IMR-90 (cell line): ENCODE results near the gene HIGD1C. TPM values are rescaled to one million over a fixed set of nuclear protein-coding genes. Genes with fewer than 3 reads are reported as not detected.

Experiments used
- ATAC-seq: fragments of 200-7000 bp; cut with Tn5 transposase; 2 replicates; pipeline ENCODE4 v1.9.1; 2020; ENCODE audit warnings: low read depth, mild to moderate bottlenecking, moderate library complexity
- BruUV-seq: library from RNA; stranded (reverse); fragments of 400-500 nt; replicated peaks from 2 replicates; lab custom pipeline; 2021; lab: Mats Ljungman, UMichigan
- CTCF ChIA-PET: fragments of 300-600 bp; formaldehyde crosslinking; extraction: SDS; loops from one replicate; lab custom pipeline; 2021; ENCODE audit warnings: antibody characterized with exemption; lab: Yijun Ruan, JAX
- POLR2A ChIA-PET: fragments of 300-600 bp; sonication (Branson Sonifier 250); formaldehyde crosslinking; loops from one replicate; lab custom pipeline; 2022; ENCODE audit warnings: antibody characterized with exemption; ENCODE audit not compliant: unreplicated experiment; lab: Charles Lee
- DNase-seq: peaks from one replicate; pipeline ENCODE4 v3.0.0; 2013
- H2AFZ ChIP-seq: replicated peaks from 2 replicates; pipeline ENCODE3; 2013; ENCODE audit warnings: low read length, mild to moderate bottlenecking; ENCODE audit not compliant: poor library complexity
- H2AK5ac ChIP-seq: 2 replicates; pipeline ENCODE4 v1.6.1; 2013; ENCODE audit warnings: low read depth, low read length, inconsistent platforms
- H2AK9ac ChIP-seq: replicated peaks from 2 replicates; pipeline ENCODE3; 2013; ENCODE audit warnings: mild to moderate bottlenecking, low read depth, low read length, moderate library complexity; ENCODE audit not compliant: poor library complexity
- H2BK120ac ChIP-seq: 2 replicates; pipeline ENCODE4 v1.6.1; 2013; ENCODE audit warnings: low read depth, low read length, inconsistent platforms
- H2BK15ac ChIP-seq: 3 replicates; pipeline ENCODE4 v1.6.1; 2013; ENCODE audit warnings: low read depth, low read length, inconsistent platforms
- H2BK20ac ChIP-seq: 2 replicates; pipeline ENCODE4 v1.6.1; 2013; ENCODE audit warnings: low read depth, mild to moderate bottlenecking, inconsistent platforms, low read length, moderate library complexity
- H2BK5ac ChIP-seq: 2 replicates; pipeline ENCODE4 v1.6.1; 2013; ENCODE audit warnings: mild to moderate bottlenecking, low read depth, low read length, inconsistent platforms; ENCODE audit not compliant: poor library complexity, severe bottlenecking
- H3K14ac ChIP-seq: replicated peaks from 2 replicates; pipeline ENCODE4 v1.6.1; 2013; ENCODE audit warnings: low read depth, low read length, inconsistent platforms
- H3K18ac ChIP-seq: 2 replicates; pipeline ENCODE4 v1.6.1; 2013; ENCODE audit warnings: low read depth, low read length, control low read depth
- H3K23ac ChIP-seq: 2 replicates; pipeline ENCODE4 v1.6.1; 2013; ENCODE audit warnings: low read depth, low read length, inconsistent platforms
- H3K27ac ChIP-seq: 2 replicates; pipeline ENCODE4 v1.5.1; 2013; ENCODE audit warnings: mild to moderate bottlenecking, control low read depth, low read length; ENCODE audit not compliant: insufficient read depth
- H3K27me3 ChIP-seq: 2 replicates; pipeline ENCODE4 v1.6.1; 2013; ENCODE audit warnings: low read length; ENCODE audit not compliant: control insufficient read depth, insufficient read depth
- H3K36me3 ChIP-seq: 2 replicates; pipeline ENCODE4 v1.6.1; 2013; ENCODE audit warnings: low read length, mixed read lengths; ENCODE audit not compliant: control insufficient read depth, insufficient read depth
- H3K4ac ChIP-seq: 2 replicates; pipeline ENCODE4 v1.6.1; 2013; ENCODE audit warnings: low read depth, low read length, inconsistent platforms
- H3K4me1 ChIP-seq: 2 replicates; pipeline ENCODE4 v1.6.1; 2013; ENCODE audit warnings: low read length, mixed read lengths; ENCODE audit not compliant: control insufficient read depth, insufficient read depth
- H3K4me2 ChIP-seq: 2 replicates; pipeline ENCODE4 v1.6.1; 2013; ENCODE audit warnings: low read depth, mild to moderate bottlenecking, control low read depth, low read length, moderate library complexity
- H3K4me3 ChIP-seq: 2 replicates; pipeline ENCODE4 v1.5.1; 2013; ENCODE audit warnings: low read depth, mild to moderate bottlenecking, control low read depth, low read length, moderate library complexity; ENCODE audit not compliant: insufficient read depth
- H3K56ac ChIP-seq: 2 replicates; pipeline ENCODE4 v1.6.1; 2013; ENCODE audit warnings: low read length, inconsistent platforms; ENCODE audit not compliant: insufficient read depth; ENCODE audit errors: extremely low read depth
- H3K79me1 ChIP-seq, 2 experiments: 2 replicates each; pipeline ENCODE4 v1.6.1; 2013; ENCODE audit warnings: low read length in 2 of 2, inconsistent platforms in 1 of 2, low read depth in 1 of 2
- H3K9ac ChIP-seq: 2 replicates; pipeline ENCODE4 v1.6.1; 2013; ENCODE audit warnings: low read depth, low read length, control low read depth
- H3K9me1 ChIP-seq: 2 replicates; pipeline ENCODE4 v1.6.1; 2013; ENCODE audit warnings: low read length, inconsistent platforms; ENCODE audit not compliant: insufficient read depth
- H3K9me3 ChIP-seq: 2 replicates; pipeline ENCODE4 v1.6.1; 2013; ENCODE audit warnings: low read length; ENCODE audit not compliant: control insufficient read depth, insufficient read depth
- H4K20me1 ChIP-seq: 2 replicates; pipeline ENCODE4 v1.6.1; 2013; ENCODE audit warnings: low read length, inconsistent platforms; ENCODE audit not compliant: insufficient read depth
- H4K5ac ChIP-seq: 2 replicates; pipeline ENCODE4 v1.6.1; 2013; ENCODE audit warnings: mild to moderate bottlenecking, low read depth, low read length, control low read depth
- H4K8ac ChIP-seq, 2 experiments: 2 replicates each; pipeline ENCODE4 v1.6.1; 2013; ENCODE audit warnings: low read depth in 2 of 2, low read length in 2 of 2, control low read depth in 1 of 2, inconsistent platforms in 1 of 2
- H4K91ac ChIP-seq: 2 replicates; pipeline ENCODE4 v1.6.1; 2013; ENCODE audit warnings: low read depth, low read length, inconsistent platforms; ENCODE audit not compliant: insufficient read depth
- BHLHE40 ChIP-seq: fragments of 150-350 bp; IDR thresholded peaks from 2 replicates; pipeline ENCODE4 v1.6.1; 2016; ENCODE audit warnings: mild to moderate bottlenecking, low read depth, low read length
- CEBPB ChIP-seq: IDR thresholded peaks from 2 replicates; pipeline ENCODE4 v1.6.1; 2012; ENCODE audit warnings: low read depth, low read length, improper control_type of control experiment
- CHD1 ChIP-seq: IDR thresholded peaks from 2 replicates; pipeline ENCODE4 v1.6.1; 2012; ENCODE audit warnings: low read depth, low read length, improper control_type of control experiment
- FOS ChIP-seq: fragments of 150-350 bp; IDR thresholded peaks from 2 replicates; pipeline ENCODE4 v1.6.1; 2016; ENCODE audit warnings: low read depth, low read length
- MAZ ChIP-seq: IDR thresholded peaks from 2 replicates; pipeline ENCODE4 v1.6.1; 2012; ENCODE audit warnings: low read depth, mild to moderate bottlenecking, low read length, improper control_type of control experiment, moderate library complexity, borderline replicate concordance
- NFE2L2 ChIP-seq: fragments of 150-350 bp; IDR thresholded peaks from 2 replicates; pipeline ENCODE4 v1.6.1; 2016; ENCODE audit warnings: low read depth, mild to moderate bottlenecking, low read length
- POLR2A ChIP-seq: IDR thresholded peaks from 2 replicates; pipeline ENCODE4 v1.6.1; 2012; ENCODE audit warnings: mild to moderate bottlenecking, low read depth, low read length
- RAD21 ChIP-seq: IDR thresholded peaks from 2 replicates; pipeline ENCODE4 v1.6.1; 2012; ENCODE audit warnings: low read length, improper control_type of control experiment
- RCOR1 ChIP-seq: IDR thresholded peaks from 2 replicates; pipeline ENCODE4 v1.6.1; 2012; ENCODE audit warnings: mild to moderate bottlenecking, low read length, improper control_type of control experiment; ENCODE audit not compliant: insufficient replicate concordance
- RFX5 ChIP-seq: IDR thresholded peaks from 2 replicates; pipeline ENCODE4 v1.8.0; 2012; ENCODE audit warnings: low read depth, mild to moderate bottlenecking, low read length, moderate library complexity
- SMC3 ChIP-seq: fragments of 150-350 bp; IDR thresholded peaks from 2 replicates; pipeline ENCODE4 v1.6.1; 2016; ENCODE audit warnings: low read depth, mild to moderate bottlenecking, antibody characterized with exemption, low read length, moderate library complexity
- USF2 ChIP-seq: fragments of 150-350 bp; IDR thresholded peaks from 2 replicates; pipeline ENCODE4 v1.6.1; 2017; ENCODE audit warnings: mild to moderate bottlenecking, antibody characterized with exemption, low read length, low read depth
- WGBS, 2 experiments: methylation state at CpG; one replicate each; pipeline versions ENCODE4 v1.1.5 to v1.1.7; 2013; ENCODE audit warnings: missing lambda C conversion rate in 2 of 2; ENCODE audit not compliant: insufficient read length in 1 of 2; ENCODE audit errors: extremely low coverage in 2 of 2; 5-methylcytosine and 5-hydroxymethylcytosine counted together
- dilution Hi-C: fragments of 300-500 bp; cut with HindIII; formaldehyde crosslinking; loops from one replicate; pipeline ENCODE4 v1.14.3; 2018; ENCODE audit warnings: low sequenced_read_pairs; ENCODE audit not compliant: unreplicated experiment
- in situ Hi-C: fragments of 300-500 bp; cut with MboI; formaldehyde crosslinking; loops from 3 replicates; pipeline ENCODE4 v1.14.3; 2019; ENCODE audit warnings: low sequenced_read_pairs, inconsistent platforms, mixed read lengths
- intact Hi-C: fragments of 100-400 bp; cut with micrococcal nuclease; formaldehyde crosslinking; loops from 2 replicates; pipeline ENCODE4 v1.10.0; 2022
- polyA plus RNA-seq, 3 experiments: library from polyadenylated mRNA; depleted of rRNA; stranded (reverse); fragments of >200 nt; gene quantifications; 2 replicates each; pipeline ENCODE4 v1.2.3, GENCODE V29; 2012; ENCODE audit warnings: low replicate concordance in 1 of 3
- total RNA-seq: library from RNA; depleted of rRNA; stranded (reverse); fragments of >200 nt; gene quantifications from 2 replicates; pipeline ENCODE4 v1.2.3, GENCODE V29; 2012

HIGD1C gene
- total and polyA plus RNA-seq, 2 of the 4 experiments (the other 2 are of a cell fraction), result not detected

- Histone ChIP-seq H3K79me1 (peaks cover 10 to 32% of the 10 kb centered on the region in 2 experiments), H3K4ac (no peak overlapping the region), H2BK120ac (no peak overlapping the region), H3K56ac (no peak overlapping the region), H2AK9ac (no peak overlapping the region), H4K8ac (no peak overlapping the region), H4K20me1 (peaks cover 7% of the 10 kb centered on the region; the same call in 1 of the 2 replicates), H2AFZ (no peak overlapping the region), H3K4me1 (peaks cover 3% of the 10 kb centered on the region), H2BK15ac (no peak overlapping the region), H4K91ac (no peak overlapping the region), H2BK20ac (no peak overlapping the region), H3K9me1 (0 out of 2 replicates have a peak, but pooled peaks cover 3% of the 10 kb centered on the region), H3K14ac (no peak overlapping the region), H3K9ac (no peak overlapping the region), H3K27me3 (no peaks in the 10 kb centered on the region), H3K18ac (no peak overlapping the region), H4K5ac (no peak overlapping the region), H3K27ac (no peak overlapping the region), H3K9me3 (no peaks in the 10 kb centered on the region), H3K4me2 (no peak overlapping the region), H3K36me3 (peaks cover 19% of the 10 kb centered on the region), H3K4me3 (no peak overlapping the region), H2BK5ac (no peak overlapping the region), H2AK5ac (no peak overlapping the region), H3K23ac (no peak overlapping the region)
- dilution Hi-C loops, result no loop called here
- POLR2A ChIA-PET, result no interaction called here
- intact Hi-C loops, result no loop called here
- CTCF ChIA-PET, result interaction anchor here (0.8 to 1.4 kb wide), 3 partner anchors 11 to 17 kb away, joined by 3 read pairs; partner anchors contain the start of gene SLC11A2
- ATAC-seq (no peak), DNase-seq (no peak)
- TF ChIP-seq NFE2L2 (no peak), FOS (no peak), RFX5 (no peak), RAD21 (no peak), SMC3 (no peak), MAZ (no peak), USF2 (no peak), BHLHE40 (no peak), RCOR1 (no peak), POLR2A (no peak), CEBPB (no peak), CHD1 (no peak)
- BruUV-seq, result no TSS peak
- no CpG with 5 or more reads among the region's 1 CpG for WGBS, 2 experiments
- in situ Hi-C loops, result no loop called here
Measured at GRCh38 chr12:51008329-51009055, 56.1 kb downstream of the HIGD1C start.
